Stimulated activated CD4-positive, alpha-beta T cell treated with anti-CD3 and anti-CD28 coated beads, Interleukin-4, amount 100 ng/mL, for 24 hours (primary cell): ENCODE data around the gene EIF2B5.
"Not testable (repeated sequence)": the region's sequence is repeated elsewhere in the genome, so short reads cannot be mapped to it uniquely, and the experiment has no call there.

Source experiments
- DNase-seq: peaks from one replicate; pipeline ENCODE4 v3.0.0-alpha.2; 2020

The EIF2B5 gene

DNA sequence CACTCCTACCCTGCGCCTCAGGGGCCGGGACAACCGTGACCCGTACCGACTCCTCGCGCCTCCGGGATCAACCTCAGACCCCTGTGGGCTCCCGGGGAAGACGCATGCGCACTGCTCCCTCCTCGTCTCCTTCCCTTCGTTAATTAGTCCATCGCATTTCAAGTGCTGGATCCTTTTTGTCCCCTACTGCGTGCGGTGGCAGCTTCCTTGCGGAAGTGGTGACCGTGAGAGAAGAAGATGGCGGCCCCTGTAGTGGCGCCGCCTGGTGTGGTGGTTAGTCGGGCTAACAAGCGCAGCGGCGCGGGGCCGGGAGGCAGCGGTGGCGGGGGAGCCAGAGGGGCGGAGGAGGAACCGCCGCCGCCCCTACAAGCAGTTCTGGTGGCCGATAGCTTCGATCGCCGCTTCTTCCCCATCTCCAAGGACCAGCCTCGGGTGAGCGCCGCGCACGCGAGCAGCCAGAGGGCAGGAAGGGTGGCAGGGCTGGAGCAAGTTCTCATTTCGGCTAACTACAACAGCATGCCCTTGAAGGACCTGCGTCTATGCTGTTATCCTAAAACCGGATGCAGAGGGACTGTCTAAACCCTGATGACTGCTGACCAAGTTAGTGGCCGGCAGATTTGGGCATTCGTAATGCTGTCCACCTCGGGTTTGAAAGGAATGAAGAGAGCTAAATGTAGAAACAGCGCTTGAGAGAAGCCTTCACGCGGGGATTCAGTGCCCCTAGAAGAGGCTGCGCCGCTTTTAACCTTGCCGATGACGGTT lies at the start of gene EIF2B5:
EIF2B5 (plus strand) TSS at position 210 of the 762 bp plus-strand sequence; CDS start at position 238, 28 bp downstream.
- peak; percentile 91 for DNase-seq

- DNase-seq: no peak
Observed at GRCh38 chr3:184085389-184085852, 49.7 kb upstream of the EIF2B5 start.

GRCh38 chr3:184092199-184092598 lies 43.0 kb upstream of the EIF2B5 start:
- no peak for DNase-seq

DNA sequence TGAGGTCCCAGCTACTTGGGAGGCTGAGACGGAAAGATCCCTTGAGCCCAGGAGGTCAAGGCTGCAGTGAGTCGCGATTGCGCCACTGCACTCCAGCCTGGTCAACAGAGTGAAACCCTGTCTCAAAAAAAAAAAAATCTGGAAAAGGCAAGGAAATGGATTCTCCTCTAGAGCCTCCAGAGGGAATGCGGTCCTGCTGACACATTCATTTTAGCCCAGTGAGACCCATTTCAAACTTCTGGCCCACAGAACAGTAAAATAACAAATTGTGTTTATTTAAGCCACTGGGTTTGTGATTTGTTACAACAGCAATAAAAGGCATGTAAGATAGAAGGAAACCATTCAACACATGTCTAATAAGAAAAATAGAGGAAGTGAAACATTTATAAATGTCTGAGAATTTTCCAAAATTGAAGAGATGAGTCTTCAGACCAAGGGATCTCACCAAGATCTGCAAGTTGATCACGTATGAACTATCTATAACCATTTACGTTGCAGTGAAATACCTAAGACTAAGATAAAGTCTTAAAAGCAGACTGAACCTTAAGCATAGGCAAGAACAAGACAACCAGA lies 38.3 kb upstream of the EIF2B5 start, which contains the start of gene HTR3E:
HTR3E (plus strand) TSS at position 254 of the 573 bp plus-strand sequence. CDS start 466 bp downstream, outside the sequence.
- DNase-seq: no peak

DNA sequence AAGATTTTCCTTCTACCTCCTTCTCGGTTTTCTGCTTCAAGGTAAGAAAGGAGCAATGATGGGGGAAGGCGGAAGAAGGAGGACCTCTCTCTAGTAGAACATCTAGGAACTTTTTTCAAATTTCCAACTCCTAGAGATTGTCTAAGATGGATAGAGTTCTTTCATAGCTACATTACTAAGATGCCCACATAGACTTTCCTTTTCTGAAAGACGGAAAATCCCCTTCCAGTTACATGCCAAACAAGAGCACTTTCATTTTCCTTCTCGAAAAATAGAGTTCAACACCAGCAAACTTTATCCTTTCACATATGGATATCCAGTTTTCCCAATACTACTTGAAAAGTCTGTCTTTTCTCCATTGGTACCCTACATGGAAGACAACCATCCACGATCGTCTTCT lies 37.6 kb upstream of the EIF2B5 start:
- DNase-seq: no peak

DNA sequence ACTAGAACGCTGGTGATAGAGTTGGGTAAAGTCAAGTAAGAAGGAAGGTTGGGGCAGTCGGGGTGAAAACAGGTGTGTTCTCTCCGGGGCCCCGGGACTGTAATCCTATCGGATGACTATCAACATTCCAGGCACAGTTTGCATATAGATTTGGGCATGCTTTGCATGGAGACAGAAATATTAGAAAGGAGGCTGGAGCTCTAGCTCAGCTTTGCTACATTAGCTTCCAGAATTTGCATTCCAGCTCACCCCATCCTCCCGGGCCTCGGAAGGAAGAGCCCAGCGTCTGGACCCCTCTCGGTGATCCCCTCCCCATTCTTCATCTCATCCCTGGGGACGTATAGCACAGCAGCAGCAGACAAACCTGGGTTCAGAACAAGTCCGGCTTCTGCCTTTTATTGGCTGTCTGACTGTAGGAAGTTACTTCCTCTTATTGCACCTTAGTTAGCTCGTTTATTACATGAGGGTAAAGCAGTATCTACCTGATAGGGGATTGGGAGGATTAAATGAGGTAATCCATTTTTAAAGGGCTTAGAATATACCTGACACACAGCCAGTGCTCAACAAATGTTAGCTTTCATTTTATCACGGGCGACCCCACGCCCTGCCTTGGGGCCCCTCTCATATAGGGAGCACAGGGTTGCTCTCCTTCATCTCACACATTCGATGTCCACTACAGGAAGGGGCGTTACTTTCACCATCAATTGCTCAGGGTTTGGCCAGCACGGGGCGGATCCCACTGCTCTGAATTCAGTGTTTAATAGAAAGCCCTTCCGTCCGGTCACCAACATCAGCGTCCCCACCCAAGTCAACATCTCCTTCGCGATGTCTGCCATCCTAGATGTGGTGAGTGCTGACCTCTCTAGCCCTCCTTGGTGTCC lies 35.1 kb upstream of the EIF2B5 start:
- no peak for DNase-seq

DNA sequence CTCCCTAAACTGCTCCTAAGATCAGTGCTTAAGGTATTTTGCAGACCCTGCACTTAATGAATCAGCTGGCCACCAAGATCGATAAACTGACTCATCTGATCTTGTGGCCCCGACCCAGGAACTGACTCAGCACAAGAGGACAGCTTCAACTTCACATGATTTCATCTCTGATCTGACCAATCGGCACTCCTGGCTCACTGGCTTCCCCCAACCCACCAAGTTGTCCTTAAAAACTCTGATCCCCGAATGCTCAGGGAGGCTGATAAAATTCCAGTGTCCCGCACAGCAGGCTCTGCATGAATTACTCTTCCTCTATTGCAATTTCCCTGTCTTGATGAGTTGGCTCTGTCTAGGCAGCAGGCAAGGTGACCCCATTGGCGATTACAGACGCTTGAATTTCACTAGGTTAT lies 24.8 kb upstream of the EIF2B5 start:
- no peak for DNase-seq

DNA sequence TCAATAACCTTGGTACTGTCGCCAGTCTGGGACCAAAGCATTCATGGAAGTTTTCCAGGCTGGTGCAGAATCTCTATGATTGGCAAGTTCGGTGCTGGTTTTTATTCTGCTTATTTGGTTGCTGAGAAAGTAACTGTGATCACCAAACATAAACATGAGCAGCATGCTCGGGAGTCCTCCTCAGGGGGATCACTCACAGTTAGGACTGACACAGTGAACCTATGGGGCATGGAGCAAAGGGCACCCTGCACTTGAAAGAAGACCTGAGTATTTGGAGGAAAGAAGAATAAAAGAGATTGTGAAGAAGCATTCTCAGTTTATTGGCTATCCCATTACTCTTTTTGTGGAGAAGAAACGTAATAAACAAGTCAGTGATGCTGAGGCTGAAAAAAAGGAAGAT lies 19.1 kb upstream of the EIF2B5 start:
- DNase-seq: no peak

DNA sequence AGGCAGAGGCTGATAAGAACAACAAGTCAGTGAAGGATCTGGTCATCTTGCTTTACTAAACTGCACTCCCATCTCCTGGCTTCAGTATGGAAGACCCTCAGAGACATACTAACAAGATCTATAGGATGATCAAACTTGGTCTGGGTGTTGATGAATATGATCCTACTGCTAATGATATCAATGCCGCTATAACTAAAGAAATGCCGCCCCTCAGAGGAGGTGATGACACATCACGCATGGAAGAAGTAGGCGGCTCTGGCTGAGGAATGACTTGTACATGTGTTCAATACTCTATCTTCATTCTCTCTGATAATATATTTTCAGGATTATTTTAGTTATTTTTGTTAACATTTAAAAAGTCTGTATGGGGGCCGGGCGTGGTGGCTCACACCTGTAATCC lies 17.5 kb upstream of the EIF2B5 start:
- no peak for DNase-seq

- DNase-seq: not testable (repeated sequence)
Observed at GRCh38 chr3:184121031-184121430, 14.1 kb upstream of the EIF2B5 start.

GRCh38 chr3:184126006-184126405 lies 9.2 kb upstream of the EIF2B5 start:
- DNase-seq: no peak

- no peak for DNase-seq
Observed at GRCh38 chr3:184129012-184129411, 6.1 kb upstream of the EIF2B5 start.

- DNase-seq: no peak
Observed at GRCh38 chr3:184132945-184133344, 2.2 kb upstream of the EIF2B5 start.

- peak; percentile 70 for DNase-seq
Observed at GRCh38 chr3:184133840-184134745, 1.1 kb upstream of the EIF2B5 start.

GRCh38 chr3:184134746-184135148 lies 411 bp upstream of the EIF2B5 start:
- no peak for DNase-seq

DNA sequence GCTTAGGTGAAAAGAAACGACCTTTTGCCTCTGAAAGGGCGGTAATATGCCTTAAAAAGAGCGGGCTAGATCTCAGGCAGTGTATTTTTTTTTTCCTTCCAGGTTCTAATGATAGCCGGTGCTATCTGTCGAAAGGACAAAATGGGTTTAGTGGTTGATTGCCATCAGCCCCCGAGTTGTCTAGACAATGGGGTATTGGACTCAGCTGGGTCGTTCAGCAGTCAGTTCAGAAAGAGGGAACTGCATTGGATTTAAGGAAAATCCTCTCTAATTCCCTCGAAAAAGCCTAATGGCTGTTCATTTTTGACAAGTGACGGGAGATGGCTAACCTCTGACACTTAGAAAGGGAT lies 728 bp downstream of the EIF2B5 start:
- no peak for DNase-seq

DNA sequence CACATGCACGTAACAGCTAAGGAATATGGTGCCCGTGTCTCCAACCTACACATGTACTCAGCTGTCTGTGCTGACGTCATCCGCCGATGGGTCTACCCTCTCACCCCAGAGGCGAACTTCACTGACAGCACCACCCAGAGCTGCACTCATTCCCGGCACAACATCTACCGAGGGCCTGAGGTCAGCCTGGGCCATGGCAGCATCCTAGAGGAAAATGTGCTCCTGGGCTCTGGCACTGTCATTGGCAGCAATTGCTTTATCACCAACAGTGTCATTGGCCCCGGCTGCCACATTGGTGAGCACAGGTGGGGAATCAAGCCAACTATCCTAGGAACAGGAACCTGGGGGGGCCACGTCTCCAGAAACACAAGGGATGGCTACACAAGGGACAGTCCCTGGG lies 5.3 kb downstream of the EIF2B5 start:
- DNase-seq: no peak

GRCh38 chr3:184142199-184142598 lies 7.0 kb downstream of the EIF2B5 start:
- no peak for DNase-seq

DNA sequence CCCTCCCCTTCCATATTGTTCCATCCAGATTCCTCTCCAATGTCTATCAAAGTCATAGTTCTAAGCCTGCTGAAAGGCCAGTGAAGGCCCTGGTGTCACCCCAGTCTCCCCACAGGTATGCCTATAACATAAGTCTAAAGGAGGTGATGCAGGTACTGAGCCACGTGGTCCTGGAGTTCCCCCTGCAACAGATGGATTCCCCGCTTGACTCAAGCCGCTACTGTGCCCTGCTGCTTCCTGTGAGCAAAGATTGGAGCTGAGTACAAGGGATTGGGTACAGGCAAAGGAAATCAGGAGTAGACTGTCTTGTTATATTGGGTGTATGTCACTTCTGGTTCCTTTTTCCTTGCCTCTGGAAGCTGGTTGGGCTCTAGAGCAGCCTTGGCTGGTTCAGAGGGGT lies 8.2 kb downstream of the EIF2B5 start:
- no peak for DNase-seq

- no peak for DNase-seq
Observed at GRCh38 chr3:184144505-184144904, 9.3 kb downstream of the EIF2B5 start.

DNA sequence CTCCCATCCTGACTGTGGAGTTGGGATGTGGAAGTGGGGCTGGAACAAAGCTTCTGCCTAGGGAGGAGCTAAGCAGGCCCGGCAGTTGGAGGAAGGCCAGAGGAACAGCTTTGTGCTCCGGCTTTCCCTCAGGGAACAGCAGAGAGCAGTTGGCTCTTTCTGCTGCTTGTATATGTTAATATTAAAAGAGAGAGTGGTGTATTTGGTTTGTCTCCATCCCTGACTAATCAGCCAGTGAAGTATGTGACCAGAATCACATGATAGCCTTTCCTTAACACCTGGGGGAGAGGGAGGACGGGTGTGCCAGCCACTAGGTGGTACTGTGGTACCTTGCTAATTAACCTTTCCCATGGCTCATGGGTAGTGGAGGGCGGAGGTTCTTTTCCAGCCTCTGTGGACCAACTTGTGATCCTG lies 10.0 kb downstream of the EIF2B5 start:
- DNase-seq: peak; percentile 26

- DNase-seq: no peak
Observed at GRCh38 chr3:184145751-184146270, 10.7 kb downstream of the EIF2B5 start.
